ENCODE results near the gene SNAP29.
"Not testable (repeated sequence)": the region's sequence is repeated elsewhere in the genome, so short reads cannot be mapped to it uniquely, and the experiment has no call there.

Gene SNAP29

GRCh38 chr22:20889904-20890540 lies 31.2 kb downstream of the SNAP29 start:
- Mint-ChIP-seq H3K4me3 (no peak overlapping the region), H3K27ac (no peak overlapping the region), H3K4me1 (ENCODE audit: low read depth) (no peaks in the 10 kb centered on the region), H3K9me3 (no peaks in the 10 kb centered on the region), H3K36me3 (ENCODE audit: low read depth) (peaks cover 40% of the 10 kb centered on the region), H3K27me3 (peaks cover 2% of the 10 kb centered on the region)
- no peak for DNase-seq

GRCh38 chr22:20890975-20891374 lies 32.2 kb downstream of the SNAP29 start:
- peaks cover 32% of the 10 kb centered on the region for H3K36me3 Mint-ChIP-seq (ENCODE audit: low read depth)

GRCh38 chr22:20897737-20898136 lies 38.9 kb downstream of the SNAP29 start:
- not testable (repeated sequence) for H3K27me3 Mint-ChIP-seq; H3K9me3 Mint-ChIP-seq; DNase-seq; H3K4me1 Mint-ChIP-seq (ENCODE audit: low read depth); H3K27ac Mint-ChIP-seq; H3K4me3 Mint-ChIP-seq; H3K36me3 Mint-ChIP-seq (ENCODE audit: low read depth)

More at GRCh38 chr22:20890975-20891374, 32.2 kb downstream of the SNAP29 start:
- H3K27me3 Mint-ChIP-seq, result peaks cover 2% of the 10 kb centered on the region
- no peak for DNase-seq
- H3K9me3 Mint-ChIP-seq, result no peaks in the 10 kb centered on the region
- no peaks in the 10 kb centered on the region for H3K4me1 Mint-ChIP-seq (ENCODE audit: low read depth)
- no peak overlapping the region for H3K4me3 Mint-ChIP-seq
- no peak overlapping the region for H3K27ac Mint-ChIP-seq

- DNase-seq, result no peak
- no peaks in the 10 kb centered on the region for H3K4me1 Mint-ChIP-seq (ENCODE audit: low read depth)
- H3K36me3 Mint-ChIP-seq (ENCODE audit: low read depth), result no peaks in the 10 kb centered on the region
- H3K4me3 Mint-ChIP-seq, result no peak overlapping the region
- H3K27me3 Mint-ChIP-seq, result no peaks in the 10 kb centered on the region
- H3K9me3 Mint-ChIP-seq, result no peaks in the 10 kb centered on the region
- H3K27ac Mint-ChIP-seq, result no peak overlapping the region
Observed at GRCh38 chr22:20899827-20900423, 41.1 kb downstream of the SNAP29 start.

GRCh38 chr22:20901093-20902033 lies 42.6 kb downstream of the SNAP29 start:
- not testable (repeated sequence) for H3K9me3 Mint-ChIP-seq; H3K27me3 Mint-ChIP-seq; H3K4me3 Mint-ChIP-seq; H3K36me3 Mint-ChIP-seq (ENCODE audit: low read depth); DNase-seq; H3K27ac Mint-ChIP-seq; H3K4me1 Mint-ChIP-seq (ENCODE audit: low read depth)

- H3K4me1 Mint-ChIP-seq (ENCODE audit: low read depth), result no peaks in the 10 kb centered on the region
- H3K27me3 Mint-ChIP-seq, result no peaks in the 10 kb centered on the region
- no peak for DNase-seq
- no peak overlapping the region for H3K27ac Mint-ChIP-seq
- H3K4me3 Mint-ChIP-seq, result no peak overlapping the region
- H3K9me3 Mint-ChIP-seq, result no peaks in the 10 kb centered on the region
- H3K36me3 Mint-ChIP-seq (ENCODE audit: low read depth), result no peaks in the 10 kb centered on the region
Observed at GRCh38 chr22:20903093-20903492, 44.3 kb downstream of the SNAP29 start.

GRCh38 chr22:20904008-20904979 lies 45.5 kb downstream of the SNAP29 start:
- no peak for DNase-seq
- Mint-ChIP-seq H3K4me1 (ENCODE audit: low read depth) (no peaks in the 10 kb centered on the region), H3K27ac (no peak overlapping the region), H3K9me3 (no peaks in the 10 kb centered on the region), H3K27me3 (no peaks in the 10 kb centered on the region), H3K4me3 (no peak overlapping the region), H3K36me3 (ENCODE audit: low read depth) (no peaks in the 10 kb centered on the region)

GRCh38 chr22:20904980-20905355 lies 46.2 kb downstream of the SNAP29 start:
- Mint-ChIP-seq H3K9me3 (no peaks in the 10 kb centered on the region), H3K36me3 (ENCODE audit: low read depth) (no peaks in the 10 kb centered on the region), H3K4me1 (ENCODE audit: low read depth) (peaks cover 2% of the 10 kb centered on the region), H3K4me3 (no peak overlapping the region), H3K27ac (no peak overlapping the region), H3K27me3 (no peaks in the 10 kb centered on the region)
- DNase-seq, result no peak

- no peak overlapping the region for H3K27ac Mint-ChIP-seq
- peaks cover 5% of the 10 kb centered on the region for H3K4me1 Mint-ChIP-seq (ENCODE audit: low read depth)
- DNase-seq, result no peak
- H3K4me3 Mint-ChIP-seq, result no peak overlapping the region
- H3K27me3 Mint-ChIP-seq, result no peaks in the 10 kb centered on the region
- no peaks in the 10 kb centered on the region for H3K36me3 Mint-ChIP-seq (ENCODE audit: low read depth)
- no peaks in the 10 kb centered on the region for H3K9me3 Mint-ChIP-seq
Observed at GRCh38 chr22:20905415-20906386, 46.9 kb downstream of the SNAP29 start.

- no peaks in the 10 kb centered on the region for H3K36me3 Mint-ChIP-seq (ENCODE audit: low read depth)
- no peak overlapping the region for H3K27ac Mint-ChIP-seq
- H3K27me3 Mint-ChIP-seq, result no peaks in the 10 kb centered on the region
- H3K9me3 Mint-ChIP-seq, result no peaks in the 10 kb centered on the region
- no peak for DNase-seq
- H3K4me1 Mint-ChIP-seq (ENCODE audit: low read depth), result peaks cover 5% of the 10 kb centered on the region
- H3K4me3 Mint-ChIP-seq, result no peak overlapping the region
Observed at GRCh38 chr22:20906387-20906767, 47.6 kb downstream of the SNAP29 start.

- H3K9me3 Mint-ChIP-seq; H3K36me3 Mint-ChIP-seq (ENCODE audit: low read depth); H3K27ac Mint-ChIP-seq; H3K4me1 Mint-ChIP-seq (ENCODE audit: low read depth); DNase-seq; H3K27me3 Mint-ChIP-seq; H3K4me3 Mint-ChIP-seq: not testable (repeated sequence)
Observed at GRCh38 chr22:20908717-20909116, 49.9 kb downstream of the SNAP29 start.

- Mint-ChIP-seq H3K27me3 (no peaks in the 10 kb centered on the region), H3K27ac (no peak overlapping the region), H3K4me1 (ENCODE audit: low read depth) (peaks cover 5% of the 10 kb centered on the region), H3K36me3 (ENCODE audit: low read depth) (no peaks in the 10 kb centered on the region), H3K4me3 (no peak overlapping the region), H3K9me3 (no peaks in the 10 kb centered on the region)
- DNase-seq, result no peak
Observed at GRCh38 chr22:20909543-20910303, 50.9 kb downstream of the SNAP29 start.

- peaks cover 12% of the 10 kb centered on the region for H3K4me1 Mint-ChIP-seq (ENCODE audit: low read depth)
Observed at GRCh38 chr22:20912494-20912893, 53.7 kb downstream of the SNAP29 start.

More at GRCh38 chr22:20912494-20912893, 53.7 kb downstream of the SNAP29 start:
- no peak for DNase-seq
- Mint-ChIP-seq H3K27me3 (no peaks in the 10 kb centered on the region), H3K27ac (no peak overlapping the region), H3K4me3 (no peak overlapping the region), H3K9me3 (no peaks in the 10 kb centered on the region), H3K36me3 (ENCODE audit: low read depth) (no peaks in the 10 kb centered on the region)
